GM12878 (cell line): ENCODE data around the gene ATP10A. TPM values are rescaled to one million over a fixed set of nuclear protein-coding genes. Genes with fewer than 3 reads are reported as not detected.

Source experiments
- ATAC-seq: fragments of 200-7000 bp; cut with Tn5 transposase; 3 replicates; pipeline ENCODE4 v1.9.1; 2020; ENCODE audit warnings: mild to moderate bottlenecking, moderate library complexity
- BruUV-seq: library from RNA; stranded (reverse); fragments of 400-500 nt; replicated peaks from 2 replicates; lab custom pipeline; 2021; lab: Mats Ljungman, UMichigan
- CTCF ChIA-PET: fragments of 300-600 bp; sonication (Branson Sonifier 250); formaldehyde crosslinking; extraction: SDS; loops from one replicate; lab custom pipeline; 2021; ENCODE audit warnings: inconsistent platforms; lab: Yijun Ruan, JAX
- POLR2A ChIA-PET: fragments of 350-600 bp; formaldehyde crosslinking; extraction: SDS; loops from one replicate; lab custom pipeline; 2021; ENCODE audit warnings: inconsistent platforms; lab: Charles Lee
- RAD21 ChIA-PET: fragments of 300-600 bp; sonication (Branson Sonifier 250); formaldehyde crosslinking; loops from one replicate; lab custom pipeline; 2023; ENCODE audit warnings: antibody characterized with exemption; ENCODE audit not compliant: unreplicated experiment; lab: Charles Lee
- SMC1A ChIA-PET: fragments of 300-600 bp; sonication (Branson Sonifier 250); formaldehyde crosslinking; loops from one replicate; lab custom pipeline; 2023; ENCODE audit not compliant: unreplicated experiment, uncharacterized antibody; lab: Charles Lee
- DNase-seq: peaks from one replicate; pipeline ENCODE4 v3.0.0-alpha.2; 2011; ENCODE audit warnings: low read depth, low spot score
- FAIRE-seq: peaks from 3 replicates; lab custom pipeline; 2011; peaks lifted over from hg19 to GRCh38; lab: Jason Lieb, UNC
- H2AFZ ChIP-seq: 2 replicates; pipeline ENCODE4 v1.6.0; 2011; ENCODE audit warnings: low read depth, low read length, control low read depth; ENCODE audit not compliant: control insufficient read depth
- H3K27ac ChIP-seq: 2 replicates; pipeline ENCODE4 v1.5.1; 2011; ENCODE audit warnings: control low read depth; ENCODE audit not compliant: control insufficient read depth, insufficient read depth
- H3K27me3 ChIP-seq, 2 experiments: replicated peaks in 1 of 2; 2 replicates each; pipeline versions ENCODE4 v1.6.0 to v1.6.1; 2011; ENCODE audit warnings: low read length in 1 of 2; ENCODE audit not compliant: control insufficient read depth in 2 of 2, insufficient read depth in 2 of 2
- H3K36me3 ChIP-seq, 2 experiments: 2 replicates each; pipeline ENCODE4 v1.5.1; 2011; ENCODE audit warnings: low read length in 1 of 2; ENCODE audit not compliant: control insufficient read depth in 2 of 2, insufficient read depth in 2 of 2
- H3K4me1 ChIP-seq: 2 replicates; pipeline ENCODE4 v1.6.1; 2011; ENCODE audit warnings: mild to moderate bottlenecking, low read length, moderate library complexity, mixed read lengths; ENCODE audit not compliant: control insufficient read depth, insufficient read depth
- H3K4me2 ChIP-seq: 2 replicates; pipeline ENCODE4 v1.6.0; 2011; ENCODE audit warnings: control low read depth; ENCODE audit not compliant: control insufficient read depth, insufficient read depth
- H3K4me3 ChIP-seq: fragments of 200-600 bp; sonication (generic); 2 replicates; pipeline ENCODE4 v1.5.1; 2016
- H3K79me2 ChIP-seq: 2 replicates; pipeline ENCODE4 v1.6.0; 2011; ENCODE audit warnings: low read length; ENCODE audit not compliant: control insufficient read depth, insufficient read depth
- H3K9ac ChIP-seq: 2 replicates; pipeline ENCODE4 v1.8.0; 2011; ENCODE audit warnings: low read length, control low read depth, mixed read lengths; ENCODE audit not compliant: control insufficient read depth, insufficient read depth
- H3K9me3 ChIP-seq: replicated peaks from 3 replicates; pipeline ENCODE4 v1.5.1; 2011; ENCODE audit warnings: mild to moderate bottlenecking, low read length; ENCODE audit not compliant: control insufficient read depth, insufficient read depth
- H4K20me1 ChIP-seq: 2 replicates; pipeline ENCODE4 v1.6.0; 2011; ENCODE audit not compliant: control insufficient read depth, insufficient read depth
- CREM ChIP-seq: IDR thresholded peaks from 2 replicates; pipeline ENCODE4 v1.6.1; 2014; ENCODE audit warnings: antibody characterized with exemption, low read depth
- EED ChIP-seq: sonication (generic); IDR thresholded peaks from 2 replicates; pipeline ENCODE4 v1.6.1; 2016; ENCODE audit warnings: antibody characterized with exemption, low read depth
- TAF1 ChIP-seq: IDR thresholded peaks from 2 replicates; pipeline ENCODE4 v1.6.1; 2011; ENCODE audit warnings: mild to moderate bottlenecking, low read depth, low read length, borderline replicate concordance
- WGBS: methylation state at CpG from one replicate; pipeline ENCODE4 v1.1.6; 2016; ENCODE audit warnings: low lambda C conversion rate; ENCODE audit not compliant: insufficient replicate concordance, insufficient coverage; ENCODE audit errors: missing lambda C conversion rate; 5-methylcytosine and 5-hydroxymethylcytosine counted together
- in situ Hi-C: fragments of 300-500 bp; cut with MboI; formaldehyde crosslinking; loops from 9 replicates; pipeline ENCODE4 v1.14.3; 2018; ENCODE audit warnings: mixed read lengths
- intact Hi-C: fragments of 100-400 bp; cut with micrococcal nuclease; formaldehyde crosslinking; loops from one replicate; pipeline ENCODE4 v1.14.2; 2022; ENCODE audit not compliant: unreplicated experiment
- polyA plus RNA-seq, 11 experiments: library from polyadenylated mRNA; depleted of rRNA in 4 of 11; unstranded in 6 of 11; stranded (reverse) in 5 of 11; fragments of >200 nt; fragmentation: Nextera tagmentation in 4 of 11; fragmentation: Illumina TruSeq in 1 of 11; extraction: Ambion mirVana in 4 of 11; extraction: Trizol in 1 of 11; gene quantifications; 1 replicate in 1 of 11; 2 replicates in 10 of 11; pipeline versions ENCODE4 v1.2.1 to v1.2.3, GENCODE V29; 2011 to 2016; ENCODE audit warnings: inconsistent platforms in 2 of 11, missing spikeins in 2 of 11, low read depth in 1 of 11
- total RNA-seq, 4 experiments: library from RNA; depleted of rRNA in 3 of 4; stranded (reverse); fragments of >200 nt in 3 of 4; fragmentation: Illumina TruSeq in 1 of 4; extraction: Trizol in 1 of 4; gene quantifications; 2 replicates each; pipeline versions ENCODE4 v1.2.1 to v1.2.3, GENCODE V29; 2013 to 2021
- TF ChIP-seq, protein P1 (sequence below): fragments of 450-650 bp; formaldehyde crosslinking; IDR thresholded peaks from 2 replicates; pipeline ENCODE4 v1.4.0; 2020; ENCODE audit warnings: mild to moderate bottlenecking, moderate library complexity

ATP10A gene
- total and polyA plus RNA-seq, 10 of the 15 experiments (the other 5 are each of a cell fraction or from before 2014, with no cell fraction given): 0.04 to 1.5 (median 0.31) TPM; not detected in 2

DNA sequence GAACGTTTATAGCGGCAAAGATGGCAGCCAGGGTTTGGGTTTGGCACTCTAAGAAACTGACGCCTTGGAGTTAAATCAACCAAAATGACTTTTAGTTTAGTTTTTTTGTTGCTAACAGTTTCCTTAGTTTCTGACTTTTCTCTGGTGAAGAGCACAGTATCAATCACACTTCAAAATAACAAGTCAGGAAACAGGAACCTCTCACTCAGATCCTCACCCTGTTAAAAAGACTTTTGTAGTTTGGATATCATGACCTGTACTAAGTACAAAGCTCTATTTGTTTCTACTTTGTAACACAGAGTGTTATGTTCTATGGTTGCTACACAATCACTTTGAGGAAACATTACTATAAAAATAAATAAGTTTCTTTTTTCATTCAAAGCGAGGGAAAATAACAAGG, 51.1 kb downstream of the ATP10A start:
- Histone ChIP-seq H3K4me2 (no peak overlapping the region), H3K4me1 (peaks cover 12% of the 10 kb centered on the region), H3K9me3 (no peaks in the 10 kb centered on the region; the same call in 2 of the 3 replicates), H3K27me3 (no peaks in the 10 kb centered on the region), H3K9ac (no peak overlapping the region), H3K27ac (no peak overlapping the region), H3K36me3 (no peaks in the 10 kb centered on the region), H2AFZ (no peak overlapping the region), H3K4me3 (no peak overlapping the region), H3K79me2 (no peaks in the 10 kb centered on the region), H4K20me1 (no peaks in the 10 kb centered on the region)
- ChIA-PET CTCF (no interaction called here), POLR2A (no interaction called here), RAD21 (no interaction called here), SMC1A (interaction anchor here (0.9 to 1.8 kb wide), 2 partner anchors 17 to 42 kb away, joined by 3 read pairs; no protein-coding TSS in a partner anchor)
- in situ Hi-C loops: no loop called here
- intact Hi-C loops: no loop called here
- WGBS: 82% methylated on average over 4 of the region's 4 CpGs
- BruUV-seq: no TSS peak
- no peak for FAIRE-seq
- DNase-seq: no peak
- TF ChIP-seq EED (no peak), CREM (no peak), TAF1 (no peak)
- TF ChIP-seq, protein P1, sequence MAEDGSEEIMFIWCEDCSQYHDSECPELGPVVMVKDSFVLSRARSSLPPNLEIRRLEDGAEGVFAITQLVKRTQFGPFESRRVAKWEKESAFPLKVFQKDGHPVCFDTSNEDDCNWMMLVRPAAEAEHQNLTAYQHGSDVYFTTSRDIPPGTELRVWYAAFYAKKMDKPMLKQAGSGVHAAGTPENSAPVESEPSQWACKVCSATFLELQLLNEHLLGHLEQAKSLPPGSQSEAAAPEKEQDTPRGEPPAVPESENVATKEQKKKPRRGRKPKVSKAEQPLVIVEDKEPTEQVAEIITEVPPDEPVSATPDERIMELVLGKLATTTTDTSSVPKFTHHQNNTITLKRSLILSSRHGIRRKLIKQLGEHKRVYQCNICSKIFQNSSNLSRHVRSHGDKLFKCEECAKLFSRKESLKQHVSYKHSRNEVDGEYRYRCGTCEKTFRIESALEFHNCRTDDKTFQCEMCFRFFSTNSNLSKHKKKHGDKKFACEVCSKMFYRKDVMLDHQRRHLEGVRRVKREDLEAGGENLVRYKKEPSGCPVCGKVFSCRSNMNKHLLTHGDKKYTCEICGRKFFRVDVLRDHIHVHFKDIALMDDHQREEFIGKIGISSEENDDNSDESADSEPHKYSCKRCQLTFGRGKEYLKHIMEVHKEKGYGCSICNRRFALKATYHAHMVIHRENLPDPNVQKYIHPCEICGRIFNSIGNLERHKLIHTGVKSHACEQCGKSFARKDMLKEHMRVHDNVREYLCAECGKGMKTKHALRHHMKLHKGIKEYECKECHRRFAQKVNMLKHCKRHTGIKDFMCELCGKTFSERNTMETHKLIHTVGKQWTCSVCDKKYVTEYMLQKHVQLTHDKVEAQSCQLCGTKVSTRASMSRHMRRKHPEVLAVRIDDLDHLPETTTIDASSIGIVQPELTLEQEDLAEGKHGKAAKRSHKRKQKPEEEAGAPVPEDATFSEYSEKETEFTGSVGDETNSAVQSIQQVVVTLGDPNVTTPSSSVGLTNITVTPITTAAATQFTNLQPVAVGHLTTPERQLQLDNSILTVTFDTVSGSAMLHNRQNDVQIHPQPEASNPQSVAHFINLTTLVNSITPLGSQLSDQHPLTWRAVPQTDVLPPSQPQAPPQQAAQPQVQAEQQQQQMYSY (CRISPR knock-in tag): no peak
- no peak for ATAC-seq
